ENCODE results near the gene KBTBD4. TPM values are rescaled to one million over a fixed set of nuclear protein-coding genes. Genes with fewer than 3 reads are reported as not detected.
A peak's percentile ranks its signal among the peaks of the same experiment; 100 is the strongest.

Gene KBTBD4
- polyA plus RNA-seq, 4 donors, result 9.8 to 13.7 (median 12.0) TPM

DNA sequence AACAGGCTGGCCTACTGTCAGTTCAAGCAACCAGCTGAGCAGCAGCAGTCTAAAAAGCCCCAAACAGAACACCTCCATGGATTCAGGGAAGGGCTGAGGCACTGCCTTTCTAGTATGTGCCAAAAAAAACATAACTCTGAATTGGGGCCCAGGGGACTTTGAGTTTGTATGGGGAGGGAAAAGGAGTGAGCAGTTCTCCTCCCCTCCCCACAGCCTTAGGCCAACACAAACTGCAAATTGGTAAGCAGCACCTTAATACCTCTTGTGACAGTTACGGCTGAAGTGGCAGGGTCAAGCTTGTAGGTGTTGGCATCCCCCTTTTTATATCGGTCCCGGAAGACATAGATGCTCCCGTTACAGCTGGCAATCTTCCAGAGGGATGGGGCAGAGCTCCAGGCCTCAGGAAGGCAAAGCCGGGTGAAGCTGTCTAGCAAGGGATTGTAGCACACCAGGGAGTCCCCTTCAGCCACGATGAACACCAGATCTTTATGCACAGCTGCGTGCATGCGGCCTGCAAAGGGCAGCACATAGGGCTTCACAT lies 6.0 kb downstream of the KBTBD4 start:
- no peak overlapping the region for H3K4me3 ChIP-seq (ENCODE audit: low read depth in 1 of 3, low read length in 3 of 3)
- no peaks in the 10 kb centered on the region for H3K27me3 ChIP-seq (ENCODE audit: control insufficient read depth in 3 of 3, insufficient read depth in 3 of 3, low read length in 3 of 3)
- DNase-seq, result no peak
- peaks cover 0 to 3% (median 0%) of the 10 kb centered on the region in 3 donors for H3K4me1 ChIP-seq (ENCODE audit: control insufficient read depth in 3 of 3, insufficient read depth in 2 of 3, low read depth in 1 of 3, low read length in 2 of 3)
- peaks cover 12 to 54% (median 14%) of the 10 kb centered on the region in 3 donors for H3K36me3 ChIP-seq (ENCODE audit: control insufficient read depth in 3 of 3, insufficient read depth in 2 of 3, low read depth in 1 of 3, low read length in 3 of 3)
- WGBS, 3 donors, result 65 to 73% (median 67%) methylated on average over 8 of the region's 8 CpGs
- no peaks in the 10 kb centered on the region for H3K9me3 ChIP-seq (ENCODE audit: control insufficient read depth in 2 of 2, insufficient read depth in 1 of 2, low read depth in 1 of 2, low read length in 1 of 2)
- no peak overlapping the region for H3K27ac ChIP-seq (ENCODE audit: low read depth in 1 of 3, low read length in 2 of 3)
- FAIRE-seq, result no peak

DNA sequence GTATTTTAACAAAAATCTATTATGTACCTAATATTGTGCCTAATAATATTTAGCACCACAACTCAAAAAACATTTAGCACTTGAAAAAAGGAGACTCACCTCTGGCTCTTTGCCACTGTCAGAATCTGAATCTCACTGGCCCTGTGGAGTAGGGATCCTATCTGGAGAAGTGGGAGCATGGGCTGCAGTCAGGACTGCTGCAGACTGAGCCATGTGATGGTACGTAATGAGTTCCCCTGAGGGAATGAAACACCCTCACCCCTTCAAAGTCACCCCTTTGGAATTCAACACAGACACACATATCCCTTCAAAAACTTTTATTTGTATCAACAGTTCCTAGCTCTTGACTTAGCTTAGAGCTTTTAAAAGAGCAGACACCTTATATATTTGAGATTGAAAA lies 6.9 kb downstream of the KBTBD4 start:
- H3K27ac ChIP-seq (ENCODE audit: low read depth in 1 of 3, low read length in 2 of 3), result no peak overlapping the region
- FAIRE-seq (no peak), DNase-seq (no peak)
- WGBS, 3 donors, result 84 to 96% (median 95%) methylated on average over 1 of the region's 1 CpG
- peaks cover 12 to 51% (median 14%) of the 10 kb centered on the region in 3 donors for H3K36me3 ChIP-seq (ENCODE audit: control insufficient read depth in 3 of 3, insufficient read depth in 2 of 3, low read depth in 1 of 3, low read length in 3 of 3)
- no peak overlapping the region for H3K4me3 ChIP-seq (ENCODE audit: low read depth in 1 of 3, low read length in 3 of 3)
- H3K4me1 ChIP-seq (ENCODE audit: control insufficient read depth in 3 of 3, insufficient read depth in 2 of 3, low read depth in 1 of 3, low read length in 2 of 3), result no peaks in the 10 kb centered on the region
- H3K27me3 ChIP-seq (ENCODE audit: control insufficient read depth in 3 of 3, insufficient read depth in 3 of 3, low read length in 3 of 3), result no peaks in the 10 kb centered on the region
- no peaks in the 10 kb centered on the region for H3K9me3 ChIP-seq (ENCODE audit: control insufficient read depth in 2 of 2, insufficient read depth in 1 of 2, low read depth in 1 of 2, low read length in 1 of 2)

DNA sequence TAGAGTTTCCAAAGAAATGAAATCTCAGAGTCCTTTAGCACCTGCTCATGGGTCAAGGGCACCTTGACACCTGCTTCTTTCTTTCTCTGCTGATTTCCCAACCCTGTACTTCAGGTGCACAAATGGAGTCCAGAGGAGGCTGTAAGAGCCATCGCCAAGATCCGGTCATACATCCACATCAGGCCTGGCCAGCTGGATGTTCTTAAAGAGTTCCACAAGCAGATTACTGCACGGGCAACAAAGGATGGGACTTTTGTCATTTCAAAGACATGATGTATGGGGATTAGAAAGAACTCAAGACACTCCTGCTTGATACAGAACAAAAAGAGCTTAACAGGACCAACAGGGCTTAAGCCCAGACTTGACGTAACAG lies 7.4 kb downstream of the KBTBD4 start:
- Histone ChIP-seq H3K4me3 (ENCODE audit: low read depth in 1 of 3, low read length in 3 of 3) (no peak overlapping the region), H3K36me3 (ENCODE audit: control insufficient read depth in 3 of 3, insufficient read depth in 2 of 3, low read depth in 1 of 3, low read length in 3 of 3) (peaks cover 12 to 51% (median 14%) of the 10 kb centered on the region in 3 donors), H3K9me3 (ENCODE audit: control insufficient read depth in 2 of 2, insufficient read depth in 1 of 2, low read depth in 1 of 2, low read length in 1 of 2) (no peaks in the 10 kb centered on the region), H3K27me3 (ENCODE audit: control insufficient read depth in 3 of 3, insufficient read depth in 3 of 3, low read length in 3 of 3) (no peaks in the 10 kb centered on the region), H3K27ac (ENCODE audit: low read depth in 1 of 3, low read length in 2 of 3) (no peak overlapping the region), H3K4me1 (ENCODE audit: control insufficient read depth in 3 of 3, insufficient read depth in 2 of 3, low read depth in 1 of 3, low read length in 2 of 3) (no peaks in the 10 kb centered on the region)
- DNase-seq (no peak), FAIRE-seq (no peak)
- WGBS, 3 donors, result 87 to 91% (median 90%) methylated on average over 4 of the region's 4 CpGs

DNA sequence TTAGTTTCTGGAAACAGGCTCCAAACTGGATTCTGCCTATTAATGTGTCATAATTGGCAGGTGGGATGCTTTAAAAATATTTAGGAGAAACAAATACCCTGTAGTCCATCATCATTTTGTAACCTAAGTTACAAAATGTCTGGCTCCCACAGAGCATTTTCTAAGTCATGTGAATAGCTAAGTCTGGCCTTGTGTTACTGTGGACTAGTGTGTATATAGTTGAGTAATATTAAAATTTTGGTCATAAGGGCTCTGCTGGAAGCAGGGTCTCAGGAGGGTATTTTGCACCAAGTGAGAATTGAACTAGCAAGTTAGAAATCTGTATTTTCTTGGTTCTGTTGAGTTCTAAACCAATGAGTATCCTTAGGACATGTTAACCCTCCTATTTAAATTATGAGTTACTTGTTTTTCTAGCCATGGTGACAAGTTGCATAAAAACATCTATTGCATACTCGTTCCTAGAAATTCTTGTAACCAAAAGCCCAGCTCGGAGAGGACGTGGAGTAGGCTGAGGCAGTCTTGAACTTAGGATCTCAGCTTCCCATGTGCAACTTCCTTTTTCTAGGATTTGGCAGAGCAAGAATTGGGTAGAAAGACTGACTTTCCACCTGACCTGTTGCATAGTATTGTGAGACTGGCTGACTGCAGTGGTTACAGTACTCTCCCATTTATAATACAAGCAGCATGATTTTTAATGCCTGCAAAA lies 8.0 kb downstream of the KBTBD4 start:
- H3K36me3 ChIP-seq (ENCODE audit: control insufficient read depth in 3 of 3, insufficient read depth in 2 of 3, low read depth in 1 of 3, low read length in 3 of 3), result peaks cover 12 to 49% (median 14%) of the 10 kb centered on the region in 3 donors
- 86 to 94% (median 89%) methylated on average over 3 of the region's 3 CpGs for WGBS, 3 donors
- no peak for FAIRE-seq

DNA sequence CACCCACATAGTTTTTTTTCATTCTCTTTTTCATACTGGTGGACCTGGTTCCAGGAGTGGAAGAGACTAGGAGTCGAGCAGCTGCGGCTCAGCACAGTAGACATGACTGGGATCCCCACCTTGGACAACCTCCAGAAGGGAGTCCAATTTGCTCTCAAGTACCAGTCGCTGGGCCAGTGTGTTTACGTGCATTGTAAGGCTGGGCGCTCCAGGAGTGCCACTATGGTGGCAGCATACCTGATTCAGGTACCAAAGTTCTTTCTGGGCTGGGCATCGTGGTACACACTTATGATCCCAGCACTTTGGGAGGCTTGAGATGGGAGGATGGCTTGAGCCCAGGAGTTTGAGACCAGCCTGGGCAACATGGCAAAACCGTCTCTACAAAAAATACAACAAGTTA lies 9.1 kb downstream of the KBTBD4 start:
- WGBS, 3 donors, result 94 to 99% (median 98%) methylated on average over 7 of the region's 7 CpGs
- Histone ChIP-seq H3K27ac (ENCODE audit: low read depth in 1 of 3, low read length in 2 of 3) (no peak overlapping the region), H3K36me3 (ENCODE audit: control insufficient read depth in 3 of 3, insufficient read depth in 2 of 3, low read depth in 1 of 3, low read length in 3 of 3) (peaks cover 11 to 42% (median 12%) of the 10 kb centered on the region in 3 donors), H3K4me1 (ENCODE audit: control insufficient read depth in 3 of 3, insufficient read depth in 2 of 3, low read depth in 1 of 3, low read length in 2 of 3) (peaks cover 0 to 5% (median 0%) of the 10 kb centered on the region in 3 donors), H3K27me3 (ENCODE audit: control insufficient read depth in 3 of 3, insufficient read depth in 3 of 3, low read length in 3 of 3) (no peaks in the 10 kb centered on the region), H3K9me3 (ENCODE audit: control insufficient read depth in 2 of 2, insufficient read depth in 1 of 2, low read depth in 1 of 2, low read length in 1 of 2) (no peaks in the 10 kb centered on the region), H3K4me3 (ENCODE audit: low read depth in 1 of 3, low read length in 3 of 3) (no peak overlapping the region)
- DNase-seq (no peak), FAIRE-seq (no peak)

More for the DNA sequence above, 8.0 kb downstream of the KBTBD4 start:
- Histone ChIP-seq H3K27me3 (ENCODE audit: control insufficient read depth in 3 of 3, insufficient read depth in 3 of 3, low read length in 3 of 3) (no peaks in the 10 kb centered on the region), H3K27ac (ENCODE audit: low read depth in 1 of 3, low read length in 2 of 3) (no peak overlapping the region), H3K4me1 (ENCODE audit: control insufficient read depth in 3 of 3, insufficient read depth in 2 of 3, low read depth in 1 of 3, low read length in 2 of 3) (no peaks in the 10 kb centered on the region), H3K4me3 (ENCODE audit: low read depth in 1 of 3, low read length in 3 of 3) (no peak overlapping the region), H3K9me3 (ENCODE audit: control insufficient read depth in 2 of 2, insufficient read depth in 1 of 2, low read depth in 1 of 2, low read length in 1 of 2) (no peaks in the 10 kb centered on the region)
- no peak for DNase-seq

DNA sequence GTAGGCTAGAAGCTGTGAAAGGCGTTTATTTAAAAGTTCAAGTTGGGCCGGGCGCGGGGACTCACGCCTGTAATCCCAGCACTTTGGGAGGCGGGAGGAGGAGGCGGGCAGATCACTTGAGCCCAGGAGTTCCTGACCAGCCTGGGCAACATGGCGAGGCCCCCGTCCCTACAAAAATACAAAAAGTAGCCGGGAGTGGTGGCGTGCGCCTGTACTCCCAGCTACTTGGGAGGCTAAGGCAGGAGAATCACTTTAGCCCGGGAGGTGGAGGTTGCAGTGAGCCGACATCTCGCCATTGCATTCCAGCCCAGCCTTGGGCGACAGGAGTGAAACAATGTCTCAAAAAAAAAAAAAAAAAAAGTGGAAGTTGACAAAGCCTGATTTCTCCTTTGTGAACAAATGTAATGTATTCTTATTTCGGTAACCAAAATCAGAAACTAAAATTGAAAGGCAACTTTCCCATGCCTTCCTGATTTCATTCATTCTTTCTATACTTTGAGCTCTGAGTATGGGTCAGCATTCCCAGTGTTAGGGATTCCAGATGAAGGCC lies 12.5 kb downstream of the KBTBD4 start:
- H3K27ac ChIP-seq (ENCODE audit: low read depth in 1 of 3, low read length in 2 of 3), result peak overlapping the region in 2 of 3 donors; percentile 22 to 57
- WGBS, 3 donors, result 14 to 29% (median 18%) methylated on average over 17 of the region's 17 CpGs
- peak overlapping the region; percentile 74 to 99 (median 82) for H3K4me3 ChIP-seq (ENCODE audit: low read depth in 1 of 3, low read length in 3 of 3)
- peaks cover 1 to 18% (median 1%) of the 10 kb centered on the region in 3 donors for H3K36me3 ChIP-seq (ENCODE audit: control insufficient read depth in 3 of 3, insufficient read depth in 2 of 3, low read depth in 1 of 3, low read length in 3 of 3)
- H3K9me3 ChIP-seq (ENCODE audit: control insufficient read depth in 2 of 2, insufficient read depth in 1 of 2, low read depth in 1 of 2, low read length in 1 of 2), result no peaks in the 10 kb centered on the region
- FAIRE-seq, result no peak
- peaks cover 0 to 5% (median 0%) of the 10 kb centered on the region in 3 donors for H3K4me1 ChIP-seq (ENCODE audit: control insufficient read depth in 3 of 3, insufficient read depth in 2 of 3, low read depth in 1 of 3, low read length in 2 of 3)
- peak in 1 of 2 donors; percentile 37 for DNase-seq
- no peaks in the 10 kb centered on the region for H3K27me3 ChIP-seq (ENCODE audit: control insufficient read depth in 3 of 3, insufficient read depth in 3 of 3, low read length in 3 of 3)

DNA sequence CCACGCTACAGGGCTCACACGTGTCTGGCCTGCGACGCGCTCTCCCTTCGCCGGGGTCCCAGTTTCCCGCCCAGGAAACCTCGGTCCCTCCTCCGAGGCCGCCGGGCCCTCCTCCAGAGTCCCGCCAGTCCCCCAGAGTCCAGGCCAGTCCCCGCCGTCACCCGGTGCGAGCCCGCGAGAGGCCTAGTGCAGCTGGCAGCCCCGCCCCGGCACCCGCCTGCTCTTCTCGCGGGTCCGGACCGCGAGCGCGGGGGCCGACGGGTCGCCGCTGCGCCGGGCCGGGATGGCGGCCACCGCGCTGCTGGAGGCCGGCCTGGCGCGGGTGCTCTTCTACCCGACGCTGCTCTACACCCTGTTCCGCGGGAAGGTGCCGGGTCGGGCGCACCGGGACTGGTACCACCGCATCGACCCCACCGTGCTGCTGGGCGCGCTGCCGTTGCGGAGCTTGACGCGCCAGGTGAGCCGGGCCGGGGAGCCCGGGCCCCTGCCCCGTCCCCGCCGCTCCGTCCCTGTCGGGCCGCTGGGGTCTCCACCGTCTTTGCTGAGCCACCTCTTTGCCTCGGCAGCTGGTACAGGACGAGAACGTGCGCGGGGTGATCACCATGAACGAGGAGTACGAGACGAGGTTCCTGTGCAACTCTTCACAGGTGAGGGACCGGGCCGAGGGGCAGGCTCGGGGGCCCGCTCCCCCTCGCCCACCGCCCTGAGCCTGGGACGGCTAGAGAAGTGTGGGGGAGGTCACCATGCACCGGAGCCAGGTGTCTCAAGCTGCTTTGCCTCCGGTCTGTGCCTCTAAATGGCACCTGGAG lies 13.2 kb downstream of the KBTBD4 start, which contains the start of gene PTPMT1:
Gene PTPMT1, plus strand, starts transcription at position 260 of the 809 bp plus-strand sequence. Its CDS starts 24 bp downstream, at position 284.
- H3K4me1 ChIP-seq (ENCODE audit: control insufficient read depth in 3 of 3, insufficient read depth in 2 of 3, low read depth in 1 of 3, low read length in 2 of 3), result peaks cover 0 to 5% (median 0%) of the 10 kb centered on the region in 3 donors
- H3K27me3 ChIP-seq (ENCODE audit: control insufficient read depth in 3 of 3, insufficient read depth in 3 of 3, low read length in 3 of 3), result no peaks in the 10 kb centered on the region
- H3K27ac ChIP-seq (ENCODE audit: low read depth in 1 of 3, low read length in 2 of 3), result peak within 1 kb of the TSS; percentile 40 to 57 (median 48)
- WGBS, 3 donors, result 0 to 1% (median 0%) methylated on average over 58 to 86 of the region's 86 CpGs
- H3K36me3 ChIP-seq (ENCODE audit: control insufficient read depth in 3 of 3, insufficient read depth in 2 of 3, low read depth in 1 of 3, low read length in 3 of 3), result peaks cover 0 to 15% (median 0%) of the 10 kb centered on the region in 3 donors
- H3K4me3 ChIP-seq (ENCODE audit: low read depth in 1 of 3, low read length in 3 of 3), result peak within 1 kb of the TSS; percentile 74 to 99 (median 82)
- FAIRE-seq (no peak), DNase-seq (peak; percentile 72 to 90)
- no peaks in the 10 kb centered on the region for H3K9me3 ChIP-seq (ENCODE audit: control insufficient read depth in 2 of 2, insufficient read depth in 1 of 2, low read depth in 1 of 2, low read length in 1 of 2)

DNA sequence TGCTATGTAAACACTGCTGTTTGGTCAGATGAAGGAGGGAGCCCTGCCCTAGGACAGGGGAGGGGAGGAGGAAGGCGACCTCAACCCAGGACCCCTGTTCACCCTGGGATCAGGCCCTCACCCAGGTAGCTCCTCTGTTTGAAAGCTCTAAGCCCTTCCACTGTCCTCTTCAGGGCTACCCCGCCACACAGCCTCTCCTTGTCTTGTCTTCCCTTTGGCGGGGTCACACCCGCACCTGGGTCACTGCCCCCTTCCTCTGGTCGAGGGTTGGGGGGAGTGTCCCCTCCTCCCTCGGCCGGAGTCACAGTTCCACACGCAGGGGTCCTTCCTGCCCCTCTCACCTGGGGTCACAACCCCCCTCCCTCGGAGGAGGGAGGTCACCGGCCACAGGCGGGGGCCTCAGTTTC lies 13.8 kb downstream of the KBTBD4 start:
- no peak for FAIRE-seq
- WGBS, 3 donors, result 3 to 12% (median 8%) methylated on average over 11 of the region's 11 CpGs
- H3K36me3 ChIP-seq (ENCODE audit: control insufficient read depth in 3 of 3, insufficient read depth in 2 of 3, low read depth in 1 of 3, low read length in 3 of 3), result peaks cover 0 to 12% (median 0%) of the 10 kb centered on the region in 3 donors
- H3K4me1 ChIP-seq (ENCODE audit: control insufficient read depth in 3 of 3, insufficient read depth in 2 of 3, low read depth in 1 of 3, low read length in 2 of 3), result peaks cover 0 to 5% (median 0%) of the 10 kb centered on the region in 3 donors
- peak overlapping the region; percentile 74 to 99 (median 82) for H3K4me3 ChIP-seq (ENCODE audit: low read depth in 1 of 3, low read length in 3 of 3)
- H3K27ac ChIP-seq (ENCODE audit: low read depth in 1 of 3, low read length in 2 of 3), result peak overlapping the region; percentile 40 to 57 (median 48)
- H3K27me3 ChIP-seq (ENCODE audit: control insufficient read depth in 3 of 3, insufficient read depth in 3 of 3, low read length in 3 of 3), result no peaks in the 10 kb centered on the region
- no peak for DNase-seq
- H3K9me3 ChIP-seq (ENCODE audit: control insufficient read depth in 2 of 2, insufficient read depth in 1 of 2, low read depth in 1 of 2, low read length in 1 of 2), result no peaks in the 10 kb centered on the region

Measured in small intestine (tissue), 7 donors.